HL-60 (cell line): ENCODE measurements around the gene SAP30BP.

Experiments
- CTCF ChIP-seq: IDR thresholded peaks from one replicate; pipeline ENCODE4 v1.5.1; 2011; ENCODE audit warnings: low read length, control low read depth, inconsistent platforms; ENCODE audit not compliant: insufficient read depth
- GABPA ChIP-seq: IDR thresholded peaks from 2 replicates; pipeline ENCODE4 v1.6.1; 2012; ENCODE audit warnings: low read depth
- POLR2AphosphoS5 ChIP-seq: IDR thresholded peaks from 2 replicates; pipeline ENCODE4 v1.6.1; 2012; ENCODE audit warnings: low read depth
- REST ChIP-seq: IDR thresholded peaks from 2 replicates; pipeline ENCODE4 v1.6.1; 2012; ENCODE audit warnings: low read depth; ENCODE audit not compliant: insufficient replicate concordance

- no peak for TF ChIP-seq CTCF
- TF ChIP-seq GABPA, result no peak
- no peak for TF ChIP-seq POLR2AphosphoS5
- TF ChIP-seq REST, result no peak
Observed at GRCh38 chr17:75756451-75757085, 89.4 kb downstream of the SAP30BP start.
